WERI-Rb-1 (cell line): Measurements from ENCODE around the gene ARMC2.

Source experiments
- DNase-seq: peaks from one replicate; pipeline ENCODE4 v3.0.0-alpha.2; 2020
- H3K27ac ChIP-seq: fragments of 250-450 bp; sonication (Bioruptor Pico); 2 replicates; pipeline ENCODE4 v1.5.1; 2020; ENCODE audit warnings: mild to moderate bottlenecking, moderate library complexity
- H3K27me3 ChIP-seq: fragments of 250-450 bp; sonication (Bioruptor Pico); 2 replicates; pipeline ENCODE4 v1.5.1; 2021; ENCODE audit warnings: mild to moderate bottlenecking, low read depth, moderate library complexity; ENCODE audit not compliant: insufficient read depth, severe bottlenecking
- H3K36me3 ChIP-seq: fragments of 250-450 bp; sonication (Bioruptor Pico); 2 replicates; pipeline ENCODE4 v1.5.1; 2020; ENCODE audit warnings: mild to moderate bottlenecking, moderate library complexity
- H3K4me3 ChIP-seq: 2 replicates; pipeline ENCODE4 v1.5.1; 2011; ENCODE audit warnings: low read depth, mild to moderate bottlenecking, control low read depth, low read length
- H3K9me3 ChIP-seq: fragments of 250-450 bp; sonication (Bioruptor Pico); 2 replicates; pipeline ENCODE4 v1.5.1; 2021; ENCODE audit warnings: mild to moderate bottlenecking, moderate library complexity; ENCODE audit not compliant: severe bottlenecking
- CTCF ChIP-seq: IDR thresholded peaks from 2 replicates; pipeline ENCODE4 v1.5.1; 2011; ENCODE audit warnings: low read depth, mild to moderate bottlenecking, control low read depth, inconsistent platforms, low read length

The ARMC2 gene

GRCh38 chr6:109023356-109023925, 175.2 kb downstream of the ARMC2 start:
- Histone ChIP-seq H3K4me3 (no peak overlapping the region), H3K9me3 (no peaks in the 10 kb centered on the region), H3K27ac (no peak overlapping the region), H3K36me3 (no peaks in the 10 kb centered on the region), H3K27me3 (no peaks in the 10 kb centered on the region)
- no peak for DNase-seq
- TF ChIP-seq CTCF, result no peak
